ENCODE results near the gene CYREN.
"Not testable (repeated sequence)": the region's sequence is repeated elsewhere in the genome, so short reads cannot be mapped to it uniquely, and the experiment has no call there.

CYREN gene

DNA sequence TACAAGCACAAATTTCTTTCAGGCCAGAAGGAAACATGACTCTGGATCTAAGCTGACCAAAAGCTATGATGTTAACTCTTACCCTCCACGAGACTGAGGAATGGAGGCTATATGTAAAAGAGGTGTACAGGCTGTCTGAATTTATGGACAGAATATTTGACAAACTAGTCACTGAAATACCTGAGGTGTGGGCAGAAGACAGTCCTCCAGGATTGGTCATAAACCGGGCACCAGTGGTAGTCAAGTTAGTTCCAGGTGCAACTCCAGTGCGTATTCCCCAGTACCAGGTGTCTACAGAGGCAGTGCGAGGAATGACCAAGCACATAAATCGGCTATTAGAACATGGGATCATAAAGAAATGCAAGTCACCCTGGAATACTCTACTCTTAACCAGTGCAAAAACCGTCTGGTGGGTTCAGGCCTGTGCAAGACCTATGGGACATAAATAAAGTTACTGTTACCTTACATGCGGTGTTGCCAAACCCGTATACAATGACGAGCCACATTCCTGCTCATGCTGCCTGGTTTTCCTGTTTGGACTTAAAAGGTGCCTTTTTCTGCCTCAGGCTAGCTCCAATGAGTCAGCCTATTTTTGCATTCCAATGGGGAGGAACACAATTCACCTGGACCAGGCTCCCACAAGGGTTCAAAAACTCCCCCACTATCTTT, 6.7 kb upstream of the CYREN start:
- no peak for DNase-seq (ENCODE audit: low read depth)

GRCh38 chr7:135175931-135176330, 5.4 kb upstream of the CYREN start:
- DNase-seq (ENCODE audit: low read depth), result no peak

DNA sequence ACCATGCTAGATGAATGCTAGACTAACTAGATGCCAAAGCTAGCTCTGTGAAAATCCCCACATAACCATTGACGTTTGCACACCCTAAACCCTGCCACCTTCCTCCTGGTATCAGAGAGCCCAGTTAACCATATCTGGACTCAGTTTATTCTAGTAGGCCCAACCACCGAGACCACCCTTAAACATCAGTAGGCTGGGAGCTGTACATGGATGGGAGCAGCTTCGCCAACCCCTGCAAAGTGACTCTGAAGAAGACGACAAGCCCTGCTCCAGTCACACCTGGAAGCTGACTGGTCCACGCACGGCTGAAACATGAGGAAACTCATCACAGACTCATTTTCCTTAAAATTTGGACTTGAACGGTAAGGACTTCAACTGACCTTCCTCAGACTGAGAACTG, 4.4 kb upstream of the CYREN start:
- no peak for DNase-seq (ENCODE audit: low read depth)

DNA sequence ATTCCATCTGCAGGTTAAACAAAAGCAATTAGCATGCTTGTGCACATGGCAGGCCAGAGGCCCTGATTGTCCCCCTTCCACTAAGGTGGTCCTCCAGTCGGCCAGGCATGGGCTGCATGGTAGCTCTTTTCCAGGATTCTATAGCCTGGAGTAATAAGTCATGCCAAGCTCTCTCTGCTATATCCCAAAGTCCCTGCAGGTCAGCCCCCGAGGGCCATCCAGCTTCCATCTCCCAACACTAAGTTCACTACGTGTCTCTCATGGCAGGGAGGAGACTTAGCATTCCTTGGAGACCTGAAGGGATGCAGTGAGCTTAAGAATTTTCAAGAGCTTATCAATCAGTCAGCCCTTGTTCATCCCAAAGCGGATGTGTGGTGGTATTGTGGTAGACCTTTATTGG, 3.4 kb upstream of the CYREN start:
- not testable (repeated sequence) for DNase-seq (ENCODE audit: low read depth)

DNA sequence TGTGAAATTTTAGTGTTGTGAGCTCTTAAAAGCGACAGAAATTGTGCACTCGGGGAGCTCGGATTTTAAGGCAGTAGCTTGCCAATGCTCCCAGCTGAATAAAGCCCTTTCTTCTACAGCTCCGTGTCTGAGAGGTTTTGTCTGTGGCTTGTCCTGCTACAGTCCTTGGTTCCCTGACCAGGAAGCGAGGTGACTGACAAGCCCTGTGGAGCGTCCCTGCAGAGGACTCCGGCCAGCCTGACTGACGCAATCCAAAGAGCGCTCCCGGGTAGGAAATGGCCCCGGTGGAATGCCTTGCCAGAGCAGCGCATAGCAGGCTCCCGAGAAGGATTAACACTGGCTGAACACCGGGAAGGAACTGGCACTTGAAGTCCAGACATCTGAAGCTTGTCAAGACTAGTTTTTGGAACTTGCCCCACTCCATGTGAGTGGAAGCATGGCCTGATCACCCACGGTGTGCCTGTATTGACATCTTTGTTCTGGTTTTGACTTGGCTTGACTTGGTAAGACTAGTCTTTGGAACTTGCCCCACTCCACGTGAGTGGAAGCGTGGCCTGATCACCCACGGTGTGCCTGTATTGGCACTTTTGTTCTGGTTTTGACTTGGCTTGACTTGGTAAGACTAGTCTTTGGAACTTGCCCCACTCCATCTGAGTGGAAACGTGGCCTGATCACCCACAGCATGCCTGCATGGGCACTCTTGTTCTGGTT, 1.2 kb upstream of the CYREN start:
- DNase-seq (ENCODE audit: low read depth), result not testable (repeated sequence)

GRCh38 chr7:135170998-135171481, 533 bp upstream of the CYREN start:
- not testable (repeated sequence) for DNase-seq (ENCODE audit: low read depth)

DNA sequence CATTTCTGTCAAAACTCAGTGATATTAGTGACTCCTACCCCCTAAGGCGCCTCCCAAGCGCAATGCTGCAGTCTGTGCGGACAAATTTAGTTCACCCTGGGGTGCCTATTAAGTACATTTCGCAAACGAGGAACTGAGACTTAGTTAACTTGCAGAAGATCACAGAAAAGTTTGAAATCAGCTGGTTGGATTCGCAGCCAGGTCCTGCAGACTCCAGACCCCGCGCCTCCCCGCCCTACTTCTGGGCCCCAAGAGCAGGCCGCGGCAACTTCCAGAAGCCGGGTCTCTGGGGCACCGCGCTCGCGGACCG, 588 bp downstream of the CYREN start:
- no peak for DNase-seq (ENCODE audit: low read depth)

DNA sequence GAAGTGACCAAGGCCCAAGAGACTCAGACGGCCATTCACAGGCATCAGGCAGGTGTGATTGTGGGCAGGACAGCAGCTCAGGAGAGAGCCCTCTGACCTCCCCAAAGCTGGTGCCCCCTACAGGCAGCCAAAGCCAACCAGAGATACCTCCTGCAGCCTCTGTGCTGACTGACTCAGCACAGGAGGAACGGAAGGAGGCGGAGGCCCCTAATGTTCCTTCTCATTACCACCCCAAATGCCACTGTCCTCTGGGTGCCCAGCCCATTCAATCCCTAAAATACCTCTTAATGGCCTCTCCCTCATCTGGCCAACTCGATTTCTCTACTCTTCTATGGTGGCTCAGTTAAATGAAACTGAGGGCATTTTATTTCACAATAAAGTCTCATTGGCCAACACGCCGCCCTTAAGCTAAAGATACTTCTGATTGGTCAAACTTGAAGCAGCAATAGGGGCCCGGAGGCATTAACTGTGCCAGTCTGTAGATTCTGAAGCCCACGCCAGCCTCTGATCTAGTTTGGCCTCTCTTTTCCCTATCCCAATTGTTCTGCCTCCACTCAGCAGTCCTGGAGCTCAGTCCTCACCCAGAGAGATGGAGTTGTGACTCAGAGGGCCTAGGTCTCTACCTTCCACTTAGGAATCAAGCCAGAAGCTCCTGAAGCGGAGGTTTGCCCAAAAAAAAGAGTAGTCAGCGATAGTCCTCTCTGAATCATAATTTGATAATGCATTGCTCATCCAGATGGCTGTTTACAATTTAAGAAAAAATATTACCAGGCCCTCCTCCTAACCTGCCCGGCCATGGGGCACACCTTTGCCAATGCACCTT, 1.2 kb downstream of the CYREN start:
- peak; percentile 33 for DNase-seq (ENCODE audit: low read depth)

DNA sequence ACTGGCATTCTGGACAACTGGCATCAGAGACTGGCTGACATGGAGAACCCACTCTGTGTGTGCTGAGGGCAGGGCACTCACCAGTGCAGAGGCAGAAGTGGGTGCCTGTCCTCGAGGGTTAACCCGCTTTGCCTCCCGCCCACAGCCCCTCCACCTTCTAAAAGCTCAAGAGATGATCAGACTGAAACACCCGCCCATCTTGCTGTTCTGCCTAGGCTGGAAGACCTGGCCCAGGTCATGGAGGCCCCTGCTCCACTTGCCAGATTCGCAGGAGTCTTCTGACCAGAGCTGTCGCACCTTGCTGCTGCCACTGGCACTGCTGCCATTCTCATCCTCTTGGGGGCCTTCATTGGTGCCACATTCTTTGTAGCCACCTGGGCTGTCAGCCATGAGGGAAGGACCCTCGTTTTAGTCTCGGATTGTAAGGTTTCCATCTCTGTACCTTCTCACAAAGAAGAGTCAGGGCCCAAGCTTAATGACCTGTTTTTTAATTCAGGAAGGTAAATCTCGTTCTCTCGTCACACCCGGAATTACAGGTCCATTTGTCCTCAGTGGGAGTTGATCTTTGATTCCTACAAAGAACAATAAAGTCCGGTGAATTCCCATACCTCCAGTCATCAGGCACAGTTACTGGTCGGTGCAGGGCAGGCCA, 1.9 kb downstream of the CYREN start:
- no peak for DNase-seq (ENCODE audit: low read depth)

- no peak for DNase-seq (ENCODE audit: low read depth)
Measured at GRCh38 chr7:135168001-135168400, 2.5 kb downstream of the CYREN start.

DNA sequence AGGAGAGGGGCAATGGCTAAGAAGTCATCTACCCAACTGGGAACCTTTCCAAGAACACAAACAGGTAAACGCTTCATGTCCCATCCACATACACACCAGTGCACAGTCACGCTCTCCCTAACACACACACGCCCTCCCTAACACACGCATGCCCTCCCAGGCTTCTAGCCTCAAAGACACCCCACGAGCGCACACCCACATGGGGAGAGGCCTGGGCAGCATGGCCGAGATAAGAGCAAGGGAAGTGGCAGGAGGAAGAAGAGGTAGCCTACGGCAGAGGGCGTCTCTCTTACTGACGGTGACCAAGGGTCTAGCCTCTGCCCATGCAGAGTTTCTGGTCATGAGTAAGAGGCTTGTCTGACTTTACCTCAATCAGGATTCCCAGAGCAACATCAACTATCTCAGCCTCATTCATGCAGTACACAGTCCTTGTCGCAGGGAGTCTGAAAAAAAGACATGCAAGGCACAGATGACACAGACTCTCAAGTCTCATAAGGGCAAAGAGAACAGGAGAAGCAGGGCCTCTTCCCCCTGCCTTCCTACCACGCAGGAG, 3.1 kb downstream of the CYREN start:
- no peak for DNase-seq (ENCODE audit: low read depth)

DNA sequence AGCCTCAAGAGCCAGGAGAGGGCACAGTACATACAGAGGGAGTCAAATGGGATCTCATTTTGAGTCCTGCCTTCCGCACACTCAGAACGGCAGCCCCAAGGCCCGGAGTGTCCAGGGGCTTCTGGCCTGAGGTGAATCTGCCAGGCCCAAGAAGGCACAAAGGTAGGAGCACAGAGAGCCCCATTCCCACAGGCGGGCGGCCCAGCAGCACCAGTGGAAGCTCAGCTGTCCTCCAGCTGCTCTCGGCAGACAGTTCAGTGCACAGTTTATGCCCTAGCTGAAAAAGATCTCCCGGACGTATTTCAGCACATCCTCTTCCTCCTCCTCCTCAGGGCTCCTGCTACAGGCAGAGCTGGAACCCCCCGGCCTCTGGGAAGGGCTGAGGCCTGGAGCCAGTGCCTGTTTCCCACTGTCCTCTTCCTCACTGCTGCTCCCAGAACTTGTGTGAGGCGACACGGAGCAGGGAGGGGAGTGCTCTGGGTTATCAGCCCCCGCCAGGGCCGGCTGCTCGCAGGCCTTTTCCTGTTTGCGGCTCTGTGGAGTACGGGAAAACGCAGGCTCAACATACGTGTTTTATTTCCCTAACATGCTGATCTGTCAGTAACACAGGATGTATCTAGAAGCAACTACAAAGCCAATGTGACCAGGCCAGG, 4.0 kb downstream of the CYREN start:
- no peak for DNase-seq (ENCODE audit: low read depth)

DNA sequence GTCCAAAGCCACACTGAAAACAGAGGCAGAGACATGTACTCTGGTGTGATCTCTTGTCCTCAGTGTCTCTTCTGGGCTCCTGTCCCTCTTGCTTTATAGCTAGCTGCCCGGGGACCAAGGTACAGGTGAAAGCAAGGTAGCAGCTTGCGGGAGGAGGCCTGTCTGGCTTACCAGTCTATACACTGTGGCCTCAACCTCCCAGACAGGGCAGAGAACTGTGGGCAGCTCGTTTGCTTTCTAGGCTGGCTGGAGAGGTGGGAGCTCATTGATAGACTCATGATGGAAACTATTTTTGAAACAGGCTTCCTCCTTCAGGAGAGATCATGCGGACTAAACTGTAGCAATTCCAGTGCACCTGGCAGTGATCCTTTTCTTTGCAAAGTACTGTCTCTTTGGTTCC, 4.6 kb downstream of the CYREN start:
- no peak for DNase-seq (ENCODE audit: low read depth)

DNA sequence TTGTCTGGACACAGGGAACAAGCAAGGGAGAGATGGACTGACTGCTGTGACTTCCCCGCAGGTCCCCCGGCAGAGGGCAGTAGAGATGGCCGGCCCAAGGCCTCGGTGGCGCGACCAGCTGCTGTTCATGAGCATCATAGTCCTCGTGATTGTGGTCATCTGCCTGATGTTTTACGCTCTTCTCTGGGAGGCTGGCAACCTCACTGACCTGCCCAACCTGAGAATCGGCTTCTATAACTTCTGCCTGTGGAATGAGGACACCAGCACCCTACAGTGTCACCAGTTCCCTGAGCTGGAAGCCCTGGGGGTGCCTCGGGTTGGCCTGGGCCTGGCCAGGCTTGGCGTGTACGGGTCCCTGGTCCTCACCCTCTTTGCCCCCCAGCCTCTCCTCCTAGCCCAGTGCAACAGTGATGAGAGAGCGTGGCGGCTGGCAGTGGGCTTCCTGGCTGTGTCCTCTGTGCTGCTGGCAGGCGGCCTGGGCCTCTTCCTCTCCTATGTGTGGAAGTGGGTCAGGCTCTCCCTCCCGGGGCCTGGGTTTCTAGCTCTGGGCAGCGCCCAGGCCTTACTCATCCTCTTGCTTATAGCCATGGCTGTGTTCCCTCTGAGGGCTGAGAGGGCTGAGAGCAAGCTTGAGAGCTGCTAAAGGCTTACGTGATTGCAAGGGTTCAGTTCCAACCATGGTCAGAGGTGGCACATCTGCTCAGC, 6.0 kb downstream of the CYREN start:
- DNase-seq (ENCODE audit: low read depth), result no peak

DNA sequence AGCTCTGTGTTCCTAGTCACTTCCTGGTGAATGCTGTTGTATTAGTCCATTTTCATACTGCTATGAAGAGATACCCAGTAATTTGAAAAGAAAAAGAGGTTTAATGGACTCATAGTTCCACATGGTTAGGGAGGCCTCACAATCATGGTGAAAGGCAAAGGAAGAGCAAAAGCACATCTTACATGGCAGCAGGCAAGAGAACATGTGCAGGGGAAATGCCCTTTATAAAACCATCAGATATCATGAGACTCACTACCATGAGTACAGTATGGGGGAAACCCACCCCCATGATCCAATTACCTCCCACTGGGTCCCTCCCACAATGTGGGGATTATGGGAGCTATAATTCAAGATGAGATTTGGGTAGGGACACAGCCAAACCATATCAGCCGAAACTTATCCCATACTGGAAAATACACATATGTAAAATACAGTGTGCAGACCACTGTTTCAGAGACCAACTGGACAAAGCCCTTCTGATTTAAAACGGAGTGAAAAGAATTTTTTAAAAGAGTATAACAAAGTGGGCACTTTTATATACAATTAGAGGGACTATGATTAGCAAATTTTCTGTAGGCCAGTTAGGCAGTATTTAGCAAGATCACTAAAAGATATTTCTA, 8.0 kb downstream of the CYREN start:
- DNase-seq (ENCODE audit: low read depth), result no peak

DNA sequence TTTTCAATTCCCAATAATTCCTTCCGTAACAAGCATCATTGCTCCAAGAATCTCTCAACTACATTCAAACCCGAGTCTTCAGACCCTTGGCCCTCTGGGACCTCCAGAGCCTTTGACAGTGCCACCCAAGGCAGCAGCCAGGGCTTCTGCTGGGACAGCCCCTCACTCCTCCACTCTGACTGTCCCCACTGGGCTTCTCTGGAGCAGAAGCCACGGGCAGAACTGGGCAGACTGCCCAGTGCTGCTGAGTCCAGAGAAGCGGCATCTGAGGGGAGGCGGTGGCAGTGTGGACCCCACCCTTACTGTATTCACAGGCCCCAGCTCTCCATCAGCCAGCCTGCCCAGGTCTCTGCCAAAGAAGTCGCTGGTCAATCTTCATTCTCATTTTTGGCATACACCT, 8.8 kb downstream of the CYREN start:
- DNase-seq (ENCODE audit: low read depth), result no peak

DNA sequence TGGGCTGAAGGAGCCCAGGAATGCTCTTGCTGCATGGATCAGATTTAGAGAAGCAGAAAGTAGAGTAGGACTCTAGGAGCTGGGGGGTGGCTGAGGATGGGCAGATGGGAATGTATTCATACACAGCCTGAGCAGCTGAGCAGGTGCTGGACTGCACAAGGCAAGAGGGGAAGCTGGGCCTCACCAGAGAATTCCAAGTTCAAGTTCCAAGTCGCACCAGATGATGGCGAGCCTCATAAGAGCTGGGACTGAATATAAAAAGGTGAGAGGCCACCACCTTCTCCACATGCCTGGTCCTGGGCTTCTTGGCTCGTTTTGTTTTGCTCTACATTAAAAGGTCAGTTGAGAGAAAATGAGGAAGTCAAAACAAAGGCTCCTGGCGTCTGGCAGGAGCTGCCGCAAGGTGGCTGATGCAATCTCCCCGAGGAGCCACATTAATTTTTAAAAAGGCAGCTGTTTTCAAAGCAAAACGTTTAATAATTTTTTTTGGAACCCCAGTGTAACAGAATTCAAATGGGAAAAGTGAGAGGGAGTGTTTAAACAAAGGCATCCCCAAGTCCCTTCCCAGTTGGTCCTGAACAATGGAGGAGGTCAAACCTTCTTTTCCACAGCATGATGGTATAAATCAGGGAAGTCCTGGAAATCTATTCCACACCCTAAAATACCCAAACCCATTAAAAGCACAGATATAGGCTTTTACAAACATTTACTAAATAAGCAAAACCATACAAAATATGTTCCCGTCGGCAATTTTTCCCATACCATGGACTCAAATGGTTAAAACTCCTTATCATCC, 9.5 kb downstream of the CYREN start:
- DNase-seq (ENCODE audit: low read depth), result no peak

DNA sequence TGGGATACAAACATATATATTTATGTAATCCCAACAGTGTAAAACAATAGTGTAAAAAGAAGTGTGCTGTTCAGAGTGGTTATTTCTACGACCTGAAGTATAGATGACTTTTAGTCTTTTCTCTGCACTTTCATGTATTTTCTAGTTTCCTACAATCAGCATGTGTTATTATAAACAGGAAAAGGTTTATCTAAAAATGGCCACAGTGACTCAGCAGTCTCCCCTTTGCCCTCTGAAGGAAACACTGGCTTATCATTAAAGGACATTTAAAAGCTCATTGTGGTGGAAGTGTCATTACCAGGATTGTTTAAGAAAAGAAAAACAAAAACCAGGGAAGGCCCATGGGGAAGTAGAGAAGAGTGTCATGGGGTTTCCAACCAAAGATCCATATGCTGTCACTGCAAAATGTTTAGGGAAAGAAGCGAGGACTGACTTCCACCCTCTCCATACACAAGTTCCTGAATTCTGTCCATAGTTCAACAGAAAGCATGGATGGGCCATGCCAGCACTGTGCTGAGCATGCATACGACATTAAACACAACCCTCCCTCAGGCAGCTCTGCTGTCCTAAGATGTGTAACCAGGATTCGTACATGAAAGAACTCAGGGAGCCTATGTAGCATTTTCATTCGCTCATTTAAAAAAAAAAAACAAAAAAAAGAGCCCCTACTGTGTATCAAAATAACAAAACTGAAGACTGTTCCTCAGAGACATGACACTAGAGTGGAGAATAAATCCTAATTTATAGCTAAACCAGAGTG, 10.2 kb downstream of the CYREN start:
- DNase-seq (ENCODE audit: low read depth), result no peak

Data from stimulated activated CD8-positive, alpha-beta memory T cell treated with anti-CD3 and anti-CD28 coated beads, Interleukin-7, amount 100 ng/mL, for 24 hours (primary cell).